ENCODE data around the gene RBPJ. TPM values are rescaled to one million over a fixed set of nuclear protein-coding genes. Genes with fewer than 3 reads are reported as not detected.
A peak's percentile ranks its signal among the peaks of the same experiment; 100 is the strongest.

Gene RBPJ
- 108 TPM for total RNA-seq (ENCODE audit: insufficient read depth, low replicate concordance)

DNA sequence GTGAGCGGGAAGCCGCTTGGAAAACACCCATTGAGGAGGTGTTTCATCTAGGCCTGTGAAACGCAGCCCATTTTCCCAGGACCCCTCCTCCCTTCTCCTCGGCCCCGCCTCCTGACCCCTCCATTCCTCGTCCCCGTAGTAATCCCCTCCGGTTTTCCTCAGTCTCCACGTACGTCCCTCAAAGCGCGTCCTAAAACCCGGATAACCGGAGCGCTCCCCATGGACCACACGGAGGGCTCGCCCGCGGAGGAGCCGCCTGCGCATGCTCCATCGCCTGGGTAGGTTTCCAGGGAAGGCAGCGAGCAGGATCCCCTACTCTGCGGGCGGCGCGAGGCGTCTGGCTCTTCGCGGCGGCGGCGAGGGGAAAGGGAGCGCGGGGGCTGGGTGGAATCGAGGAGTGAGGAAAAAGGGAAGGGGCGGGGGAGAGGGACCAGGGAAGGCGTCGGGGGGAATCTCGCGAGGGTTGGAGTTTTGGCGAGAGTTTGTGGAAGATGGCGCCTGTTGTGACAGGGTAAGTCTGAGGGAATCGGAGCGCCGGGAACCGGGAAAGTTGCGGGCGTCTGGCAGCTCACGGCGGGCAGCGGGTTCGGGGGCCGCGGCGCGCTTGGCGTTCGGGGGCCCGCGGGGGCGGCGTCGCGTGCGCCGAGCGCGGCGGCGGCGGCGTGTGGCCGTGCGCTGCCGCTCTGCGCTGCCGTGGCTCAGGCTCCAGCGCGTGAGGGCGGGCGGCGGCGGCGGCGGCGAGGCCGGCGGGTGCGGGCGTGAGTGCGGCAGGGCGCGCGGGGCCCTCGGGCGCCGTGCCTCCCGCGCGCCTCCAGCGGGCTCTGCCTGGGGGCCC, at the start of gene RBPJ:
RBPJ (plus strand) TSS at position 477 of the 835 bp plus-strand sequence; CDS start at position 492, 15 bp downstream.
- DNase-seq (ENCODE audit: low spot score), result peak; percentile 99

DNA sequence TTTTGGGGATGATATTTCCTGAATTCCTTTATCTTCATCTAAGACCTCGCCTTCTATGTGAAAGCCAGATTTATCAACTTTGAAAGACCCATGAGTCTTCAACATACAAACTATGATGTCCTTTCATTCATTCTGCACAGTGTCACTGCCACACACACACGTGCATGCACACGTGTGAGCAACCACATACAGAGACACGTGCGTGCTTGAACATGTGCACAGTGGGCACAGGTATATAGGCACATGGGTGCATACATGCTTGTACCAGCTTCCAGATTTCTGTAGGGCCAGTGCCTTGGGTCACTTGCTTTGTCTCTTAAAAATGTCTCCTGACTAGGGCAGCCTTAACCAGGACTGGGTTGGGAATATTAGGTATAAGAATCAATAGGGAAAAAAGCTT, 49.1 kb upstream of the RBPJ start:
- DNase-seq (ENCODE audit: low spot score), result no peak

- DNase-seq (ENCODE audit: low spot score), result peak; percentile 44
Observed at GRCh38 chr4:26272654-26273615, 47.9 kb upstream of the RBPJ start.

DNA sequence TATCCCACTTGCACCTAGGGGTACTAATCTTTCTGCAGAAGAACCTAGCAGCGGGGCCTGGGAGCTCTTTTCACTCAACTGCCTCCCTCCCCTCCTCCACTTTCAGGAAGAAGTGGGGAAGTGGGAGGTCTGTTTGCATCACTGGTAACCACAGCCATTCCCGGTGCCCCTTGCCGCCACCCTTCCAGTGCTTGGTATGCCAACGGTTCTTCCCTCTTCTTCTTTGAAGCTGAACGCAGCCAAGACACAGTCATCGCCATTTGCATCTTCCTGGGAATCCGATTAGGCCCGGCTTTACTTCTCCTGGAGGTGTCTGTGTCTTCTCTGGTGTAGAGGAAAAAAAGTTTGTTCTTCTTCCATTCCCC, 47.2 kb upstream of the RBPJ start:
- peak; percentile 18 for DNase-seq (ENCODE audit: low spot score)

DNA sequence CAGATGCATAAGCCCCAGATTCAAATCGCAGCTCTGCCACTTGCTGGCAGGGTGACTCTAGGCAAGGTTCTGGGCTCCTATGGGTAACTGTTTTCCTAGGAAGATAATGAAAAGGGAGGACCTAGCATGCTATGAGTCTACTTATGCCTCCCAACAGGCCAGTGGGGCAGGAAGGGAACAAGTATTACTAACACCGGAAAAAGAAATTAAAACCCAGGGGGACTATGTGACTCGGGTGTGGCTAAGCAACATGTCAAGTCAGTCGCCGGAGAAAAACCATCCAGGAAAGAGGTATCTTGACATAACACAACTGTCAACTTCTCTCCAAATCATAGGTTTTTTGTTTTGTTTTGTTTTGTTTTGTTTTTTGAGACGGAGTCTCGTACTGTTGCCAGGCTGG, 45.5 kb upstream of the RBPJ start:
- no peak for DNase-seq (ENCODE audit: low spot score)

- no peak for DNase-seq (ENCODE audit: low spot score)
Observed at GRCh38 chr4:26279446-26279845, 41.4 kb upstream of the RBPJ start.

GRCh38 chr4:26281881-26282280, 38.9 kb upstream of the RBPJ start:
- no peak for DNase-seq (ENCODE audit: low spot score)

DNA sequence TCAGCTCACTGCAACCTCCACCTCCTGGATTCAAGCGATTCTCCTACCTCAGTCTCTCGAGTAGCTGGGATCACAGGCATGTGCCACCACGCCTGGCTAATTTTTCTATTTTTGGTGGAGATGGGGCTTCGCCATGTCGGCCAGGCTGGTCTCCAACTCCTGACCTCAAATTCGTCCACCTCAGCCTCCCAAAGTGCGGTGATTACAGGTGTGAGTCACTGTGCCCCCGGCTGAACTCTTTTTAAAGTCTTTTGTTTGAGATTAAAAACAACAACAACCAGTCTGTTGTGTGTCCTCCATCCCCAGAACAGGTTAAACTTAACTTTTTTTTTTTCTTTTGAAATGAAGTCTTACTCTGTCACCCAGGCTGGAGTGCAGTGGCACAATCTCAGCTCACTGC, 36.3 kb upstream of the RBPJ start:
- no peak for DNase-seq (ENCODE audit: low spot score)

DNA sequence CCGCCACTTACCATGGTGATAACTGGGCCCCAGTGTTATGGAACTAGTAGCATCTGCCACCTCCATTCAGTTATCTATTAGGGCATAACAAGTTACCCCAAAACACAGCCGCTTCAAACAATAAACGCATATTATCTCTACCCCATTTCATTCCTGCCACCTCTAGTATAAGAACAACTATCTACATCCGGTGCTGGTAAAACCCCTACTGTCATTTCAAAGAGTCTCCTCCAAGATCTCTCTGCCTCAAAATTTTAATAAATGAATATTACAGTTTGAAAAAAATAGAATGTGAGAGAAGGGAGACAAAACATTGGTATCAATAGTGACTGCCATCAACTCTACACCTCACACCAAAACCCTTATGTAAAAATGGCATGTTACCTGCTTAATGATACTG, 35.5 kb upstream of the RBPJ start:
- no peak for DNase-seq (ENCODE audit: low spot score)

- DNase-seq (ENCODE audit: low spot score), result no peak
Observed at GRCh38 chr4:26287756-26288155, 33.1 kb upstream of the RBPJ start.

- DNase-seq (ENCODE audit: low spot score), result peak; percentile 24
Observed at GRCh38 chr4:26288355-26288909, 32.4 kb upstream of the RBPJ start.

DNA sequence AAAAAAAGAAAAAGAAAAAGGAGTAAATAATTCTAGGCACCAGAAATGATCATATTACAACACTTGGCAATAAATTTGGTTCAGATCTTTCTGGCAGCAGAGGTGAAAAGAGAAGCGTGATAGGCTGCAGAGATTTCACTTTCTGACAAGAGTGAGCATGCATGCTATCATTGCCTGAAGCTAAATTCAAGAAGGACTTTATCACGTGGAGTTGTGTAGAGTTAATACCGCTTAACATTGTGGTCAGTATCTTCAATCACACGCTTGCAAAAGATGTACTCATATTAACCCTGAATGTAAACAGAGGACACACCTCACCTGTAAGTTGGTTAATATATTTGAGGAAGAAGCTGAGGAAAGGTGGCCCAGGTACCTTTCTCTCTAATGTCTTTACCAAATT, 31.4 kb upstream of the RBPJ start:
- DNase-seq (ENCODE audit: low spot score), result peak; percentile 56

DNA sequence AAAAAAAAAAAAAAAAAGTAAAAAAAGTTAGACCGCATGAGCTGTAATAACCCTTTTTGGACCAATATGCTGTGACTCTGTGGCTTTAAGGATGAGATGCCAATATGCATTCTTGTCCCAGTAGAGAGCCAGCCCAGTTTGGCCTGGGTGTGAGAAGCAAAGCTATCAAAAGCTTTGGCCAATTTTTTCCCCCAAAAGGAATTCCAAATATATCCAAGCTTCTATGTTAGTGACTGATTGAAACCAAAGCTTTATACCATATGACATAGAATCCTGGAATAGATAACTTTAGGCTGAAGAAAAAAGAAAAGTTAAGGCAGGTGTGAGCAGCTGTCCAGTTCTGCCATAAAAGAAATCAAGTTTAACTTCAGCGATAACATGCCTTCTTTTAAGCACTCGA, 30.5 kb upstream of the RBPJ start:
- no peak for DNase-seq (ENCODE audit: low spot score)

DNA sequence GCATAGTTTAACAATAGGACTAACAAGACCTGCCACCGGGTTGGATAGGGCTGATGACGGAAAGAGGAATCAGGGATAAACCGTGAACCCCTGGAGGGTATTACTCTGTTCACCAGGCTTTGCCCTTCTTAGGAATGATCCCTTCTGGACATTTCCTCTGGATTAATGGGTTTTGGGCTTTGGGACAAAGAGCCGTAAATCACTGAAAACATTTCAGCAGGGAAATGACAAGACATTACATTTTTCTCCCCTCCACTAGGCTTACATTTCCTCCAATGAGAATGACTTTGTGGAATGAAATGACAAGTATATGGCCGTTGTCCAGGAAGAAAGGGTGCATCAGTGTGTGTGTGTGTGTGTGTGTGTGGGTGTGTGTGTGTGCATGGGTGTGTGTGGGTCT, 25.9 kb upstream of the RBPJ start:
- peak; percentile 20 for DNase-seq (ENCODE audit: low spot score)

DNA sequence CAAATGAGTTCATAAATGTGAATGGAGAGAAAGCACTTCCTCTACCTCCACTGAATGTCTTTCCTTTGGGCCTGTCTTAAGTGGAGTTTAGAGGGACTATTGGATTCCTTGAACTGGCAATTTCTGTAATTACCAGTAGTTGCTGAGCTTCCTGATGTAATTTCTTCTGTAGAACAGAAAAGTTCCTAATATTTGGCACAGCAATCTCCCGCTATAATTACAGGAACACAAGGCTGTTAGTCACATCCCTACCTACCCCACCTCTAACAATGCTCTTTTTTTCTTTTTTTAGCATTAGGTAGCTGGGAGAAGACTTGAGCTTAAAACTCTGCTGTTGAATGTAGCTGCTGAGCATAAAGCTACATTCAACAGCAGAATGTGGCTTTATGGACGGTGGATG, 24.8 kb upstream of the RBPJ start:
- DNase-seq (ENCODE audit: low spot score), result no peak

DNA sequence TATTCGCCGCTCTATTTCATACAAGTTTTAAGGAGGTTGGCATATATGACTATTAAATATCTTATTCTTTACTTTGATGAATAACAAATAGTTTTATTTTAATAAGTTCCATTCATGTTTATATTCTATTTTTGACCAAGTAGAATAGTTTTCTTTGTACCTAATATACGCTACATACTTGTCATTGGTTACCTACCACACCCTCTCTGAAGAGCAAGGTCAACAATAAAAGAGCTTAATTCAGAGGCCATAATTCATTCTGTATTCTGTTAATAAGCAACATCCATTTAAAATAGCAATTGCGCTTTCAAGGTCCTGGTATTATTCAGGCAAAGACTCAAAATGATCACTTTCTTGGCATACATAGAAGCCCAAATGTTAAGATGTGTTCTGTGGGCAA, 24.3 kb upstream of the RBPJ start:
- no peak for DNase-seq (ENCODE audit: low spot score)

- DNase-seq (ENCODE audit: low spot score), result no peak
Observed at GRCh38 chr4:26297219-26297618, 23.6 kb upstream of the RBPJ start.

GRCh38 chr4:26298198-26298947, 22.4 kb upstream of the RBPJ start:
- no peak for DNase-seq (ENCODE audit: low spot score)

DNA sequence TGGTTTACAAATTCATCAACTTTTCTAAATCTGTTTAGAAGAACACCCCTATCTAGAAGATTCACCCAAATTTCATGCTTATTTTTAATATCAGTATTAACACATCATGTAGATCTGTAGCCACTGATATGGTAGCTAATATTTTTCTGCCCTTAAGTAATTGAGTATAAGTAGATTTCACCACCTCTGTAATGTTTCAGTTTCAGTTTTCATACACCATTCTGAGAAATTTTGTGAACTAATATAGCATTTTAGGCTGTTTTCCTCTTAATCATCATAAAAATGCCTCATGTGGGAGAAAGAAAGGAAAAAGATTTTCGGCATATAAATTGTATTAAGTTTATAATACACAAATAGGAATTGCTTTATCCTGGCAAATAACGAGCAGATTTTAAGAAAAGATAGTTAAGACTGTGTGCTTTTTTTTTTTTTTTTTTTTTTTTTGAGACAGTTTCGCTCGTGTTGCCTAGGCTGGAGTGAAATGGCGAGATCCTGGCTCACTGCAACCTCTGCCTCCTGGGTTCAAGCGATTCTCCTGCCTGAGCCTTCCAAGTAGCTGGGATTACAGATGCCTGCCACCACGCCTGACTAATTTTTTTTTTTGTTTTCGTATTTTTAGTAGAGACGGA, 21.4 kb upstream of the RBPJ start:
- no peak for DNase-seq (ENCODE audit: low spot score)

DNA sequence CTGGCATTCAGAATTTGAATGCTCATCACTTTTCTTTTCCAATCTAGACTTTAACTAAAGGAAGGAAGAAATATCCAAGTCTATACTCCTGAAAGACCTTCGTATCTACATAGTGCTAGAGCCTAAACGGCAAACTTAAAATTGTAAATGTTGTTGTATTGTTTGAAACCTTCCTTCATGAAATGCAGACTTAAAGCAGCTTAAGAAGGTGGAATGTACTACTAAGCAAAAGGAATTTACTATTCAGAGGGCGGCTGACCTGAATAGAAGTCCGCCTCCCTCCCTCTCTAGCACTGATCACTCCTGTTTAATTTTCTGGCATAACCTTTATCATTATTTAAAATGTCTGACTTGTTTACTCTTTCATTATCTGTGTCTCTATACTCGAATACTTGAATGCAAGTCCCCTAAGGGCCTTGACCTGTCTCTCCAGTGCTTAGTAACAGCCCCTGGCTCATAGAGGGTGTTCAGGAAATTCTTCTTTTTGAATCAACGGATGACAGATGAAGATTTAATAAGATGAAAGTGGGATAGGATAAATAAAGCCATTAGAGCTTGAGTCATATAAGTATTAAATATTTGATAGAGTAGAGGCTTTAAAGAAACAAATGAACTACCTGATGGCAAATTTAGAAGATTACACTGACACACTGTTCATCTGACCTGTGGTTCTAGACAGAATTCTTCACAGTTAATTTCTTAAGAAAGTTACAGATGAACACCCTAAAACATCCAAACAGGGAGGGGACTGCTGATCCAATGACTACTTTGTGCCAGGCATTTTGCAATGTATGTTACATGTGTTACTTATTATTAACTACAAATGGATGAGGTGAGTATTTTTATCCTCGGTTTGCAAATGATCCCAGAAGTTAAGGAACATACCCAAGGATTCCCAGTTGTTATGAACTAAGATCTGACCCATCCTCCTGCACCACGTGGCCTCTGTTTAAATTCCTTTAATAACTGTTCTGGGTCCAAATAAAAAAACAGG, 20.2 kb upstream of the RBPJ start:
- no peak for DNase-seq (ENCODE audit: low spot score)
